Heart right ventricle (tissue), 16 donors: ENCODE measurements around the gene AUTS2. TPM values are rescaled to one million over a fixed set of nuclear protein-coding genes. Genes with fewer than 3 reads are reported as not detected.

Experiments
- ATAC-seq, 8 donors: fragments of 200-7000 bp; cut with Tn5 transposase; one replicate each; pipeline ENCODE4 v1.9.1; 2020; ENCODE audit warnings: mild to moderate bottlenecking in 8 of 8, moderate library complexity in 8 of 8, moderate number of reproducible peaks in 1 of 8
- DNase-seq, 2 donors: peaks; one replicate each; pipeline ENCODE4 v3.0.0-alpha.2; 2020
- H3K27ac ChIP-seq, 10 donors: fragments of 200-600 bp; sonication (generic) in 2 of 10; one replicate each; pipeline versions ENCODE4 v1.5.0 to v1.8.0; 2020 to 2022; ENCODE audit warnings: mild to moderate bottlenecking in 3 of 10
- H3K27me3 ChIP-seq, 7 donors: fragments of 200-600 bp; one replicate each; pipeline ENCODE4 v1.8.0; 2021 to 2022; ENCODE audit warnings: mild to moderate bottlenecking in 2 of 7
- H3K36me3 ChIP-seq, 9 donors: fragments of 200-600 bp; sonication (generic) in 1 of 9; one replicate each; pipeline versions ENCODE4 v1.5.0 to v1.8.0; 2020 to 2022; ENCODE audit warnings: mild to moderate bottlenecking in 2 of 9
- H3K4me1 ChIP-seq, 9 donors: fragments of 200-600 bp; sonication (generic) in 1 of 9; one replicate each; pipeline versions ENCODE4 v1.5.0 to v1.8.0; 2020 to 2022; ENCODE audit warnings: mild to moderate bottlenecking in 4 of 9
- H3K4me3 ChIP-seq, 10 donors: fragments of 200-600 bp; sonication (generic) in 2 of 10; one replicate each; pipeline versions ENCODE4 v1.5.0 to v1.8.0; 2020 to 2022; ENCODE audit warnings: mild to moderate bottlenecking in 7 of 10, moderate library complexity in 2 of 10
- H3K9me3 ChIP-seq, 11 donors: fragments of 200-600 bp in 10 of 11; sonication (generic) in 2 of 11; one replicate each; pipeline versions ENCODE4 v1.5.0 to v1.8.0; 2013 to 2022; ENCODE audit warnings: mild to moderate bottlenecking in 2 of 11, control low read depth in 1 of 11, moderate library complexity in 1 of 11
- CTCF ChIP-seq, 9 donors: fragments of 200-600 bp; sonication (generic) in 2 of 9; IDR thresholded peaks; one replicate each; pipeline versions ENCODE4 v1.5.0 to v1.8.0; 2021 to 2022; ENCODE audit warnings: antibody characterized with exemption in 9 of 9, mild to moderate bottlenecking in 5 of 9, moderate library complexity in 1 of 9
- WGBS, 2 donors: extraction: QIAGEN DNeasy Blood & Tissue Kit; methylation state at CpG; one replicate each; pipeline ENCODE4 v1.1.7; 2013; ENCODE audit warnings: inconsistent platforms in 1 of 2; 5-methylcytosine and 5-hydroxymethylcytosine counted together
- intact Hi-C, 10 donors: fragments of 100-400 bp; cut with DNase I; formaldehyde crosslinking; loops; one replicate each; pipeline versions ENCODE4 v1.11.1 to v1.14.2; 2022
- polyA plus RNA-seq, 2 donors: library from polyadenylated mRNA; stranded (reverse); fragments of 200-250 nt; gene quantifications; one replicate each; pipeline ENCODE4 v1.2.3, GENCODE V29; 2013
- total RNA-seq, 10 donors: library from RNA; stranded (reverse); fragmentation: NEBNext Ultra II Directional in 3 of 10; extraction: Animal tissue kit (Norgen Biotek cat#: 25700) in 3 of 10; gene quantifications; one replicate each; pipeline versions ENCODE4 v1.2.1 to v1.2.4, GENCODE V29; 2021 to 2023
- donor health status: Arrhythmogenic right ventricular cardiomyopathy.
- donor health status: ischemic (EF 13 %, LVEDD 7.1; RV severe dilation, severe dysfunction).
- donor health status: healthy with polysubstance abuse.
- donor health status: DM: no; HTN: yes; CAD: no.
- donor health status: DM: no; HTN: no; CAD: no.
- donor health status: ischemic (EF 25% LVEDD 6.9; RV normal size, moderate dysfunction).
- donor health status: ischemic (EF 25% LVEDD 5.7; RV mildly dilated, moderate dysfunction).
- donor health status: healthy.
- donor health status: DM: yes; HTN: yes; CAD: no.
- donor health status: Ischemic cardiomyopathy.
- donor health status: ischemic (EF 35%, LVEDD 5.7; RV mildly dilated, moderate dysfunction).
- donor health status: nonischemic (EF 11% LVEDD 7.7; RV severe dilation, severe dysfunction).
- donor health status: DM: yes; HTN: yes; CAD: no.
- donor health status: PGD.
- donor health status: ischemic (EF 29% LVEDD 5.4; RV normal size, mild dysfunction).
- donor health status: nonischemic (EF 23%, LVEDD 6.1; RV moderate dilation, normal function).

Gene AUTS2
- total and polyA plus RNA-seq, 12 donors, result 1.6 to 11.2 (median 7.3) TPM

DNA sequence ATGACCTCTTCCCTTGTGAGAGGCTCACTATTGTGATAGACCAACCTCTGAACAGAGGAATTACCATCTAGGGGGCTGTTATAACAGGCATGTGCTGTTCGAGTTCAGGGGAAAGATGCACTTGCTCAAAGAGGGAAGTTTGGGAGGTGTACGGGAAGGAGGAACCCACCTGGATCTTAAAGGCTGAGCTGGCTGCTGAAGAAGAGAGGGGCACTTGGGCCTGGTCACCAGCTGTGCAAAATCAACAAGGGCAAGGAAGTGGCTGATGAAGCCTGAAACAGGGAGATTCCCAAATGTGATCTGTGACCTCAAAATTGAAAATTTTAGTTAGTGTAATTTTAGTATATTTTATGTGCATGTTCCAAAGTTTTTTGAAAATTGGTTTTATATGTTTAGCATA lies 407.2 kb downstream of the AUTS2 start:
- H3K4me3 ChIP-seq, result no peak overlapping the region
- WGBS, 2 donors, result 83 to 87% methylated on average over 2 of the region's 2 CpGs
- no peak for TF ChIP-seq CTCF (IDR thresholded peaks at IDR 0.05)
- peaks cover 0 to 26% (median 12%) of the 10 kb centered on the region in 9 donors for H3K4me1 ChIP-seq
- H3K9me3 ChIP-seq, result no peaks in the 10 kb centered on the region
- DNase-seq (no peak), ATAC-seq (no peak)
- intact Hi-C loops, result no loop called here
- H3K36me3 ChIP-seq, result no peaks in the 10 kb centered on the region
- no peaks in the 10 kb centered on the region for H3K27me3 ChIP-seq
- H3K27ac ChIP-seq, result no peak overlapping the region

GRCh38 chr7:70005891-70006260 lies 407.6 kb downstream of the AUTS2 start:
- H3K9me3 ChIP-seq, result no peaks in the 10 kb centered on the region
- no peak for DNase-seq
- no peak for TF ChIP-seq CTCF (IDR thresholded peaks at IDR 0.05)
- no peaks in the 10 kb centered on the region for H3K36me3 ChIP-seq
- ATAC-seq, result no peak
- no peak overlapping the region for H3K27ac ChIP-seq
- H3K4me1 ChIP-seq, result peaks cover 0 to 22% (median 12%) of the 10 kb centered on the region in 9 donors
- intact Hi-C loops, result no loop called here
- H3K27me3 ChIP-seq, result no peaks in the 10 kb centered on the region
- 70 to 73% methylated on average over 7 of the region's 7 CpGs for whole genome bisulfite sequencing, 2 donors
- H3K4me3 ChIP-seq, result no peak overlapping the region

DNA sequence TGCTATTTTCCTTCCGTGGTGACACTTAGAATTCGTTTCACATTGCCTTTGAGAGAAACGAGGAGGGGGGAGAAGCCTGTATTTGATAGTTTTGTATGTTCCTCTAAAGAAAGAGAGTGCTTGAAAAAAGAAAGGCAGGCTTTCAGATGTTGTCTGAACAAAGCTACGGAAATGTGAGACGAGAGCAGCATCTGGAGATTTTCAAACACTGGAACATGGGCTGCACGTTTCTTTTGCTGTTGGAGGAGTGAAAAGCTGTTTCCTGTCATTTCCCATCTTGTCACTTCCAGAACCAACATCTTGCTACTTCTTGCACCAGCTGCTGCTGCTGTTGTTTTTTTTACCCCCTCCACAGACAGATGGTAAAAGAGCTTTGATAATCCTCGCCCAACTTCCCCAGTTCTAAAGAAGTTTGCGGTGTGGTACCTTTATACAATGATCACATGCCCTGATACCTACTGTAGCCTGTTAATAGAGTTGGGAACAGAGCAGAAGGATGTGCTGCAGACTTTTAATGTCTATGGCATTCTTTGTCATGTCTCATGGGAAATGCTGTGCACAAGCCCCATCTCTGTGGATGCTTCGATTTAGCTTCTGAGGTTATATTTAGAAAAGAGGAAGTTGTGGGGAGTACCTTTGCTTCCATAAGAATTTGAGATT lies 408.1 kb downstream of the AUTS2 start:
- no peak for DNase-seq
- peak in 1 of 8 donors; percentile 19 for ATAC-seq
- H3K4me1 ChIP-seq, result peaks cover 0 to 18% (median 12%) of the 10 kb centered on the region in 9 donors
- H3K27me3 ChIP-seq, result no peaks in the 10 kb centered on the region
- no peak overlapping the region for H3K27ac ChIP-seq
- no peaks in the 10 kb centered on the region for H3K36me3 ChIP-seq
- 23 to 25% methylated on average over 9 of the region's 9 CpGs for WGBS, 2 donors
- intact Hi-C loops, result no loop called here
- H3K9me3 ChIP-seq, result no peaks in the 10 kb centered on the region
- TF ChIP-seq CTCF (IDR thresholded peaks at IDR 0.05), result no peak
- no peak overlapping the region for H3K4me3 ChIP-seq

- ATAC-seq (no peak), DNase-seq (no peak)
- Histone ChIP-seq H3K27me3 (no peaks in the 10 kb centered on the region), H3K4me3 (no peak overlapping the region), H3K9me3 (no peaks in the 10 kb centered on the region), H3K36me3 (no peaks in the 10 kb centered on the region), H3K4me1 (peaks cover 0 to 18% (median 12%) of the 10 kb centered on the region in 9 donors), H3K27ac (no peak overlapping the region)
- intact Hi-C loops, result no loop called here
- WGBS, 2 donors, result 96 to 98% methylated on average over 4 of the region's 4 CpGs
- no peak for TF ChIP-seq CTCF (IDR thresholded peaks at IDR 0.05)
Observed at GRCh38 chr7:70008466-70008865, 410.2 kb downstream of the AUTS2 start.
